HCT116 (cell line): ENCODE data around the gene ARFGEF3. TPM values are rescaled to one million over a fixed set of nuclear protein-coding genes. Genes with fewer than 3 reads are reported as not detected.

Experiments
- ATAC-seq: fragments of 200-7000 bp; cut with Tn5 transposase; 2 replicates; pipeline ENCODE4 v1.9.1; 2020; ENCODE audit warnings: mild to moderate bottlenecking, moderate library complexity
- BruUV-seq: library from RNA; stranded (reverse); fragments of 400-500 nt; replicated peaks from 2 replicates; lab custom pipeline; 2021; lab: Mats Ljungman, UMichigan
- CTCF ChIA-PET: fragments of 300-600 bp; sonication (Branson Sonifier 250); formaldehyde crosslinking; loops from one replicate; lab custom pipeline; 2021; ENCODE audit warnings: antibody characterized with exemption; lab: Charles Lee
- POLR2A ChIA-PET: fragments of 300-600, 350-600 bp; sonication (Branson Sonifier 250); formaldehyde crosslinking; loops from one replicate; lab custom pipeline; 2021; ENCODE audit warnings: antibody characterized with exemption; lab: Charles Lee
- RAD21 ChIA-PET, 2 experiments: fragments of 300-600 bp; sonication (Branson Sonifier 250); formaldehyde crosslinking; loops; one replicate each; lab custom pipeline; 2023; ENCODE audit warnings: low total read pairs in 2 of 2; ENCODE audit not compliant: uncharacterized antibody in 2 of 2, unreplicated experiment in 2 of 2, low non-redundant PET in 1 of 2; lab: Charles Lee
- DNase-seq: peaks from one replicate; pipeline ENCODE4 v3.0.0-alpha.2; 2010; ENCODE audit warnings: low read depth, low spot score
- H2AFZ ChIP-seq: fragments of 200-600 bp; shearing (Covaris generic), sonication (generic); 2 replicates; pipeline ENCODE4 v1.6.1; 2017; ENCODE audit warnings: low read depth, mixed run types, mixed read lengths, antibody characterized with exemption, low read length; ENCODE audit not compliant: poor library complexity, severe bottlenecking
- H3K27ac ChIP-seq: 2 replicates; pipeline ENCODE4 v1.5.1; 2012; ENCODE audit warnings: low read depth, low read length
- H3K27me3 ChIP-seq: fragments of 200-600 bp; sonication (generic); 2 replicates; pipeline ENCODE4 v1.6.1; 2016; ENCODE audit warnings: mixed run types, low read length, mixed read lengths; ENCODE audit not compliant: insufficient read depth
- H3K36me3 ChIP-seq, 2 experiments: fragments of 200-500 bp in 1 of 2; fragments of 200-600 bp in 1 of 2; sonication (Bioruptor generic) in 1 of 2; sonication (generic) in 1 of 2; 2 replicates each; pipeline versions ENCODE4 v1.5.1 to v1.6.1; 2014 to 2016; ENCODE audit warnings: low read length in 2 of 2, inconsistent platforms in 1 of 2, mixed read lengths in 1 of 2, mixed run types in 1 of 2; ENCODE audit not compliant: insufficient read depth in 2 of 2, control insufficient read depth in 1 of 2
- H3K4me1 ChIP-seq, 2 experiments: fragments of 200-600 bp in 1 of 2; sonication (generic) in 1 of 2; 2 replicates each; pipeline versions ENCODE4 v1.5.1 to v1.6.1; 2012 to 2017; ENCODE audit warnings: low read length in 2 of 2, inconsistent platforms in 1 of 2, mild to moderate bottlenecking in 1 of 2, mixed read lengths in 1 of 2, mixed run types in 1 of 2, moderate library complexity in 1 of 2; ENCODE audit not compliant: insufficient read depth in 2 of 2, control insufficient read depth in 1 of 2
- H3K4me2 ChIP-seq: fragments of 200-600 bp; sonication (generic); 2 replicates; pipeline ENCODE4 v1.6.1; 2017; ENCODE audit warnings: mixed run types, low read length, mixed read lengths
- H3K4me3 ChIP-seq, 2 experiments: fragments of 200-600 bp in 1 of 2; sonication (generic) in 1 of 2; replicated peaks in 1 of 2; 2 replicates each; pipeline ENCODE4 v1.5.1; 2011 to 2016; ENCODE audit warnings: low read length in 2 of 2, control low read depth in 1 of 2, low read depth in 1 of 2, mild to moderate bottlenecking in 1 of 2, mixed read lengths in 1 of 2, mixed run types in 1 of 2
- H3K79me2 ChIP-seq: fragments of 200-600 bp; sonication (generic); 2 replicates; pipeline ENCODE4 v1.6.1; 2017; ENCODE audit warnings: mild to moderate bottlenecking, mixed run types, low read length, moderate library complexity, mixed read lengths; ENCODE audit not compliant: insufficient read depth
- H3K9ac ChIP-seq: fragments of 200-600 bp; sonication (generic); 2 replicates; pipeline ENCODE4 v1.6.1; 2016; ENCODE audit warnings: low read length, mixed read lengths
- H3K9me2 ChIP-seq: fragments of 200-600 bp; sonication (generic), shearing (Covaris generic); 2 replicates; pipeline ENCODE4 v1.6.1; 2017; ENCODE audit warnings: mixed run types, mild to moderate bottlenecking, moderate library complexity; ENCODE audit not compliant: insufficient read depth
- H3K9me3 ChIP-seq, 2 experiments: fragments of 200-500 bp in 1 of 2; fragments of 200-600 bp in 1 of 2; sonication (Bioruptor generic) in 1 of 2; sonication (generic) in 1 of 2; 2 replicates each; pipeline ENCODE4 v1.6.1; 2014 to 2017; ENCODE audit warnings: low read length in 2 of 2, mixed read lengths in 2 of 2, inconsistent platforms in 1 of 2, low read depth in 1 of 2, mild to moderate bottlenecking in 1 of 2, mixed run types in 1 of 2, moderate library complexity in 1 of 2; ENCODE audit not compliant: control insufficient read depth in 1 of 2, insufficient read depth in 1 of 2
- H4K20me1 ChIP-seq: fragments of 200-600 bp; sonication (generic), shearing (Covaris generic); 2 replicates; pipeline ENCODE4 v1.6.1; 2017; ENCODE audit warnings: mixed run types, mild to moderate bottlenecking, moderate library complexity; ENCODE audit not compliant: insufficient read depth
- ATF3 ChIP-seq: IDR thresholded peaks from 2 replicates; pipeline ENCODE4 v1.6.1; 2012
- CBX3 ChIP-seq: IDR thresholded peaks from 2 replicates; pipeline ENCODE4 v1.6.1; 2012; ENCODE audit warnings: low read depth
- CEBPB ChIP-seq: IDR thresholded peaks from 2 replicates; pipeline ENCODE4 v1.6.1; 2012; ENCODE audit warnings: low read depth
- ELF1 ChIP-seq: IDR thresholded peaks from 2 replicates; pipeline ENCODE4 v1.6.1; 2012; ENCODE audit warnings: low read depth, borderline replicate concordance
- EZH2 ChIP-seq: fragments of 200-600 bp; sonication (generic); IDR thresholded peaks from 2 replicates; pipeline ENCODE4 v1.6.1; 2017; ENCODE audit warnings: antibody characterized with exemption, mixed run types
- EZH2phosphoT487 ChIP-seq: fragments of 200-600 bp; IDR thresholded peaks from 2 replicates; pipeline ENCODE4 v1.6.1; 2018; ENCODE audit warnings: antibody characterized with exemption, borderline replicate concordance
- FOSL1 ChIP-seq: IDR thresholded peaks from 2 replicates; pipeline ENCODE4 v1.6.1; 2012; ENCODE audit warnings: low read depth
- JUND ChIP-seq: IDR thresholded peaks from 2 replicates; pipeline ENCODE4 v1.6.1; 2012
- MAX ChIP-seq: IDR thresholded peaks from 2 replicates; pipeline ENCODE4 v1.6.1; 2012
- POLR2A ChIP-seq: IDR thresholded peaks from 2 replicates; pipeline ENCODE4 v1.7.0; 2011; ENCODE audit warnings: borderline replicate concordance; ENCODE audit not compliant: insufficient read depth, insufficient read length; ENCODE audit errors: extremely low read depth
- POLR2AphosphoS5 ChIP-seq: IDR thresholded peaks from 2 replicates; pipeline ENCODE4 v1.6.1; 2011; ENCODE audit warnings: mild to moderate bottlenecking, low read depth, low read length, moderate library complexity
- REST ChIP-seq: IDR thresholded peaks from 2 replicates; pipeline ENCODE4 v1.6.1; 2012; ENCODE audit warnings: low read depth
- SIN3A ChIP-seq: IDR thresholded peaks from 2 replicates; pipeline ENCODE4 v1.6.1; 2012; ENCODE audit warnings: low read depth
- SRF ChIP-seq: IDR thresholded peaks from 2 replicates; pipeline ENCODE4 v1.6.1; 2012; ENCODE audit warnings: low read depth
- TCF7L2 ChIP-seq: IDR thresholded peaks from 2 replicates; pipeline ENCODE4 v1.7.0; 2011; ENCODE audit warnings: borderline replicate concordance, inconsistent platforms; ENCODE audit not compliant: insufficient read depth, insufficient read length; ENCODE audit errors: extremely low read depth
- YY1 ChIP-seq: IDR thresholded peaks from 2 replicates; pipeline ENCODE4 v1.6.1; 2011; ENCODE audit warnings: low read length, low read depth, moderate library complexity, mild to moderate bottlenecking; ENCODE audit not compliant: insufficient replicate concordance; ENCODE audit errors: extremely low read depth
- ZFX ChIP-seq: fragments of 450-650 bp; IDR thresholded peaks from 2 replicates; pipeline ENCODE4 v1.6.1; 2017
- ZNF274 ChIP-seq: fragments of 200-500 bp; sonication (Bioruptor generic); IDR thresholded peaks from 2 replicates; pipeline ENCODE4 v1.6.1; 2014; ENCODE audit warnings: mild to moderate bottlenecking, low read depth, low read length, inconsistent platforms
- intact Hi-C: fragments of 100-400 bp; cut with micrococcal nuclease; formaldehyde crosslinking; loops from 2 replicates; pipeline ENCODE4 v1.10.0; 2022
- total RNA-seq: library from RNA; stranded (reverse); gene quantifications from one replicate; pipeline ENCODE4 v1.2.1, GENCODE V29; 2021; ENCODE audit not compliant: unreplicated experiment

The ARFGEF3 gene
- total RNA-seq, 1 experiment from 2014 or later: 3.8 TPM

GRCh38 chr6:138323821-138324220, 162.1 kb downstream of the ARFGEF3 start:
- H2AFZ ChIP-seq: no peak overlapping the region
- CTCF ChIA-PET: no interaction called here
- no peaks in the 10 kb centered on the region for H3K9me2 ChIP-seq
- H3K4me2 ChIP-seq: no peak overlapping the region
- RAD21 ChIA-PET: no interaction called here
- H3K9me3 ChIP-seq: no peaks in the 10 kb centered on the region
- ATAC-seq: no peak
- H3K27ac ChIP-seq: no peak overlapping the region
- H3K36me3 ChIP-seq: no peaks in the 10 kb centered on the region; a peak in 1 of 4 replicates
- no peaks in the 10 kb centered on the region for H3K4me1 ChIP-seq
- no peak overlapping the region for H3K9ac ChIP-seq
- intact Hi-C loops: no loop called here
- no peaks in the 10 kb centered on the region for H4K20me1 ChIP-seq
- H3K4me3 ChIP-seq: no peak overlapping the region
- DNase-seq: no peak
- POLR2A ChIA-PET: no interaction called here
- no TSS peak for BruUV-seq
- H3K27me3 ChIP-seq: no peaks in the 10 kb centered on the region
- no peak for TF ChIP-seq JUND
- no peak for TF ChIP-seq ZNF274
- TF ChIP-seq CBX3: no peak
- TF ChIP-seq CEBPB: no peak
- H3K79me2 ChIP-seq: no peaks in the 10 kb centered on the region

GRCh38 chr6:138328210-138328609, 166.5 kb downstream of the ARFGEF3 start:
- DNase-seq (no peak), ATAC-seq (no peak)
- Histone ChIP-seq H3K4me1 (no peaks in the 10 kb centered on the region), H3K4me3 (no peak overlapping the region), H3K4me2 (no peak overlapping the region), H3K79me2 (no peaks in the 10 kb centered on the region), H4K20me1 (no peaks in the 10 kb centered on the region), H3K27ac (no peak overlapping the region), H3K9me3 (no peaks in the 10 kb centered on the region), H2AFZ (no peak overlapping the region), H3K27me3 (no peaks in the 10 kb centered on the region), H3K36me3 (no peaks in the 10 kb centered on the region; a peak in 1 of 4 replicates), H3K9me2 (no peaks in the 10 kb centered on the region), H3K9ac (no peak overlapping the region)
- intact Hi-C loops: no loop called here
- ChIA-PET RAD21 (no interaction called here), POLR2A (no interaction called here), CTCF (no interaction called here)
- TF ChIP-seq ATF3: no peak
- TF ChIP-seq POLR2AphosphoS5: no peak
- no peak for TF ChIP-seq FOSL1
- no peak for TF ChIP-seq SIN3A
- TF ChIP-seq MAX: no peak
- no peak for TF ChIP-seq ELF1
- TF ChIP-seq ZFX: no peak
- TF ChIP-seq POLR2A: no peak
- TF ChIP-seq CBX3: no peak
- TF ChIP-seq EZH2: no peak
- no peak for TF ChIP-seq YY1
- TF ChIP-seq TCF7L2: no peak
- no peak for TF ChIP-seq ZNF274
- TF ChIP-seq REST: no peak
- TF ChIP-seq SRF: no peak
- no peak for TF ChIP-seq JUND
- TF ChIP-seq EZH2phosphoT487: no peak
- no TSS peak for BruUV-seq
